SU-DHL-6 (cell line): ENCODE results near the gene FUOM.

Source experiments
- H2AFZ ChIP-seq: fragments of 200-600 bp; sonication (generic); 2 replicates; pipeline ENCODE4 v1.6.1; 2014; ENCODE audit warnings: low read depth, mild to moderate bottlenecking, moderate library complexity, mixed read lengths, antibody characterized with exemption, low read length; ENCODE audit not compliant: severe bottlenecking
- H3F3A ChIP-seq: fragments of 200-600 bp; shearing (Covaris generic); 2 replicates; pipeline ENCODE4 v1.6.0; 2016; ENCODE audit warnings: antibody characterized with exemption, mild to moderate bottlenecking; ENCODE audit not compliant: insufficient read depth
- H3K27ac ChIP-seq: fragments of 200-600 bp; sonication (generic); 2 replicates; pipeline ENCODE4 v1.5.1; 2016; ENCODE audit warnings: low read depth, mild to moderate bottlenecking, low read length, moderate library complexity, mixed read lengths
- H3K27me3 ChIP-seq: fragments of 200-600 bp; sonication (generic), shearing (Covaris generic); 2 replicates; pipeline ENCODE4 v1.6.0; 2014; ENCODE audit warnings: mild to moderate bottlenecking, low read length
- H3K36me3 ChIP-seq: fragments of 200-600 bp; sonication (generic); 2 replicates; pipeline ENCODE4 v1.6.1; 2014; ENCODE audit warnings: mild to moderate bottlenecking, low read length, mixed read lengths
- H3K4me2 ChIP-seq: fragments of 300-600, 200-600 bp; shearing (Covaris generic), sonication (generic); 2 replicates; pipeline ENCODE4 v1.6.0; 2014; ENCODE audit warnings: low read length, low read depth, mild to moderate bottlenecking; ENCODE audit not compliant: poor library complexity, severe bottlenecking
- H3K4me3 ChIP-seq: fragments of 200-600 bp; sonication (generic); 2 replicates; pipeline ENCODE4 v1.5.1; 2014; ENCODE audit warnings: antibody characterized with exemption, low read length, mild to moderate bottlenecking, mixed read lengths; ENCODE audit not compliant: insufficient read depth, poor library complexity, severe bottlenecking
- H3K79me2 ChIP-seq: fragments of 200-600 bp; sonication (generic); 2 replicates; pipeline ENCODE4 v1.6.1; 2014; ENCODE audit warnings: mild to moderate bottlenecking, low read length, moderate library complexity; ENCODE audit not compliant: insufficient read depth
- H3K9ac ChIP-seq: fragments of 200-600 bp; sonication (generic); 2 replicates; pipeline ENCODE4 v1.7.0; 2014; ENCODE audit warnings: mild to moderate bottlenecking, low read length
- H3K9me2 ChIP-seq: fragments of 200-600 bp; sonication (generic); replicated peaks from 2 replicates; pipeline ENCODE4 v1.6.1; 2014; ENCODE audit warnings: low read length; ENCODE audit not compliant: insufficient read depth
- H3K9me3 ChIP-seq: fragments of 200-600 bp; sonication (generic); 2 replicates; pipeline ENCODE4 v1.6.1; 2014; ENCODE audit warnings: low read length, mixed read lengths; ENCODE audit not compliant: insufficient read depth
- H4K20me1 ChIP-seq: fragments of 200-600 bp; sonication (generic); 2 replicates; pipeline ENCODE4 v1.6.1; 2014; ENCODE audit warnings: low read depth, mild to moderate bottlenecking, antibody characterized with exemption, low read length, moderate library complexity, mixed read lengths
- EZH2phosphoT487 ChIP-seq: fragments of 200-600 bp; sonication (generic), shearing (Covaris generic); conservative IDR thresholded peaks from 2 replicates; pipeline ENCODE4 v1.6.1; 2018; ENCODE audit warnings: mild to moderate bottlenecking, antibody characterized with exemption, low read length, moderate library complexity, mixed read lengths
- TF ChIP-seq, protein P1 (sequence below): fragments of 200-600 bp; sonication (generic); IDR thresholded peaks from one replicate; pipeline ENCODE4 v1.5.1; 2017; ENCODE audit warnings: antibody characterized with exemption, mild to moderate bottlenecking, low read length, moderate library complexity; ENCODE audit not compliant: insufficient read depth, poor library complexity, severe bottlenecking

Gene FUOM

DNA sequence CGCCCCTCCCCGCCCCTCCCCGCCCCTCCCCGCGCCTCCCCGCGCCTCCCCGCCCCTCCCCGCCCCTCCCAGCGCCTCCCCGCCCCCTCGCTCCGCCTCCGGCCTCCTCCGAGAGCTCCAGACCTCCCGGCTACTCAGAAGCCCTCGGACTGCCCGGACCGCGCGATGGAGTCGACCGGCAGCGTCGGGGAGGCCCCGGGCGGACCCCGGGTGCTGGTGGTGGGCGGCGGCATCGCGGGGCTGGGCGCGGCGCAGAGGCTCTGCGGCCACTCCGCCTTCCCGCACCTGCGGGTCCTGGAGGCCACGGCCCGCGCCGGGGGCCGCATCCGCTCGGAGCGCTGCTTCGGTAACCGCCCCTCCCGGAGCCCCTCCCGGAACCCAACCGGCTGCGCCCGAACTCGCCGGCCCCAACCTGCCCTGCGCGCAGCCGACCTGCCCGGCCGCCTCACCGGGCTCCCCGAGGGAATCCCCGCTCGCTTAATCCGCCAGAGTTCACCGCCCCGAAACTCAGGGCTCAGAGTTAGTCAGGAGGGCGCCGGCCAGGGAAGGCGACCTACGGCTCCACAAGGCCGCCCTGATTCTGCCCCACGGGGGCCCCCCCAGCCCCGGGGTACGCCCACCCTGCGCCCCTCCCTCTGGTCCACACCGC is 21.5 kb upstream of the FUOM start, which contains the start of gene PAOX:
Gene PAOX, plus strand, starts transcription at position 111 of the 649 bp plus-strand sequence. Its CDS starts 55 bp downstream, at position 166.
- Histone ChIP-seq H4K20me1 (no peaks in the 10 kb centered on the region), H3K4me2 (peak within 1 kb of the TSS; percentile 96), H3K4me3 (peak within 1 kb of the TSS; percentile 76), H2AFZ (peak within 1 kb of the TSS; percentile 98), H3K9me3 (no peaks in the 10 kb centered on the region), H3F3A (peaks cover 5% of the 10 kb centered on the region), H3K79me2 (no peaks in the 10 kb centered on the region), H3K27me3 (no peaks in the 10 kb centered on the region), H3K9me2 (no peaks in the 10 kb centered on the region), H3K36me3 (no peaks in the 10 kb centered on the region), H3K27ac (no peak within 1 kb of the TSS), H3K9ac (peak within 1 kb of the TSS; percentile 64)
- TF ChIP-seq, protein P1, sequence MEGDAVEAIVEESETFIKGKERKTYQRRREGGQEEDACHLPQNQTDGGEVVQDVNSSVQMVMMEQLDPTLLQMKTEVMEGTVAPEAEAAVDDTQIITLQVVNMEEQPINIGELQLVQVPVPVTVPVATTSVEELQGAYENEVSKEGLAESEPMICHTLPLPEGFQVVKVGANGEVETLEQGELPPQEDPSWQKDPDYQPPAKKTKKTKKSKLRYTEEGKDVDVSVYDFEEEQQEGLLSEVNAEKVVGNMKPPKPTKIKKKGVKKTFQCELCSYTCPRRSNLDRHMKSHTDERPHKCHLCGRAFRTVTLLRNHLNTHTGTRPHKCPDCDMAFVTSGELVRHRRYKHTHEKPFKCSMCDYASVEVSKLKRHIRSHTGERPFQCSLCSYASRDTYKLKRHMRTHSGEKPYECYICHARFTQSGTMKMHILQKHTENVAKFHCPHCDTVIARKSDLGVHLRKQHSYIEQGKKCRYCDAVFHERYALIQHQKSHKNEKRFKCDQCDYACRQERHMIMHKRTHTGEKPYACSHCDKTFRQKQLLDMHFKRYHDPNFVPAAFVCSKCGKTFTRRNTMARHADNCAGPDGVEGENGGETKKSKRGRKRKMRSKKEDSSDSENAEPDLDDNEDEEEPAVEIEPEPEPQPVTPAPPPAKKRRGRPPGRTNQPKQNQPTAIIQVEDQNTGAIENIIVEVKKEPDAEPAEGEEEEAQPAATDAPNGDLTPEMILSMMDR = no peak
- TF ChIP-seq EZH2phosphoT487 = no peak

DNA sequence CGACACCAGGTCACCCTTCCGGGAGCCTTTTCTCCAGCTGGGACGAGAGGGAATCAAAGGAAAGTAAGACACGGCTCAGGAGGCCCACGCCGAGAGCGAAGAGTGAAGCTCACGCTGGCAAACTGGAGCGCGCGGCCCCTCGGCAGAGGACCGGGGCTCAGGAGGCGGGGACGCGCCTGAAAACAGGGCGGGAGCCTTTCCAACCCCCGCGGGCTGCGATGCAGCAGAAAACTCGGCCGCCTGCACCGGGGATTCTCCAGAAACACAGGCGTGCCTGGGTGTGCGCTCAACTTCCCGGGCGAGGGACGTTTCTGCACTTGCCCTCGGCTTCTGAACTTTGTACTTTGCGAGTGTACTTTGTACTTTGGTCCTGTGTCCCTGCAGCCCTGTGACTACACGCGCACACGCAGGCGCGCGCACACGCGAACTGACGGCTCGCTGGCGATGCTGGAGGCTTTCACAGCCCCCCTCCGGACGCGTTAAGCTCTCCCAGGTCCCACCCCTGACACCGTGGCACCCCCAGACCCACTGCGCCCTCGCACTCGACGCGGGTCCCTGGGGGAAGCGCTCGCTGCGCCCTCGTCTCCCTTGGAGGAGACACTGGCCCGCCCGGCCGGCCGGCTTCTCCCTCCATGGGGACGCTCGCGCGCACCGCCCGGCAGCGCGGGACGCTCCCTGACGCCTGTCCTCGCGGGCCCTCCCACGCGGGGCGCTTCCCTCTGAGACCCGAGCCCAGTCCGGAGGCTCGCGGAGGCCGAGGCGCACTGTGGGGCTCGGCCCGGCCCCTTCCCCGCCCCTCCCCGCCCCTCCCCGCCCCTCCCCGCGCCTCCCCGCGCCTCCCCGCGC is 20.7 kb upstream of the FUOM start:
- no peak overlapping the region for H3K27ac ChIP-seq
- H3K9ac ChIP-seq = peak overlapping the region; percentile 64
- H3K27me3 ChIP-seq = no peaks in the 10 kb centered on the region
- no peaks in the 10 kb centered on the region for H4K20me1 ChIP-seq
- H3K9me2 ChIP-seq = no peaks in the 10 kb centered on the region
- H3K4me2 ChIP-seq = peak overlapping the region; percentile 96
- H3F3A ChIP-seq = peaks cover 5% of the 10 kb centered on the region
- TF ChIP-seq EZH2phosphoT487 = no peak
- TF ChIP-seq, protein P1 = no peak
- H3K4me3 ChIP-seq = peak overlapping the region; percentile 76
- H2AFZ ChIP-seq = peak overlapping the region; percentile 98
- no peaks in the 10 kb centered on the region for H3K9me3 ChIP-seq
- H3K36me3 ChIP-seq = no peaks in the 10 kb centered on the region
- H3K79me2 ChIP-seq = no peaks in the 10 kb centered on the region

DNA sequence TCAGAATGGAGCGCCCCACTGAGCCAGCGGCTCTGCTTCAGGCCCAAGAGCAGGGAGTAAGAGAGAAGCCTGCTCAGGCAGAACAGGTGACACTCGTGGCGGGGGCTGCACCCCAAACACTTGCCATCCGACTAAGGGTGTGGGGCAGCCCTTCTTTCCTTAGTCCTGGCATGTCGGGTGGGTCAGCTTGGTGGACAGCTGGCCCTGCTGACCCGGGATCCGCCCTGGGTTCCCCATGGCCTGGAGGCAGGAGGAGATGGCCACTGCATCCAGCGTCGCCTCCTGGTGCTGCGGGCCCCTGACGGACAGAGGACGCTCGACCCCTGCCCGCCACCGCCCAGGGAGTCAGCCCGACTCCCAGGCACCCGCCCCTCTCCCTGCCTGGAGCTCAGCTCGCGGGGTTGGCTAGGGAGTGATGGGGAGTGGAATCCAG is 20.0 kb upstream of the FUOM start:
- H4K20me1 ChIP-seq = no peaks in the 10 kb centered on the region
- H3K27ac ChIP-seq = no peak overlapping the region
- no peaks in the 10 kb centered on the region for H3K9me2 ChIP-seq
- no peaks in the 10 kb centered on the region for H3K9me3 ChIP-seq
- H3K4me3 ChIP-seq = peak overlapping the region; percentile 76
- peak overlapping the region; percentile 96 for H3K4me2 ChIP-seq
- peaks cover 5% of the 10 kb centered on the region for H3F3A ChIP-seq
- TF ChIP-seq, protein P1 = no peak
- no peak for TF ChIP-seq EZH2phosphoT487
- H3K9ac ChIP-seq = peak overlapping the region; percentile 64
- peak overlapping the region; percentile 98 for H2AFZ ChIP-seq
- no peaks in the 10 kb centered on the region for H3K36me3 ChIP-seq
- H3K27me3 ChIP-seq = no peaks in the 10 kb centered on the region
- H3K79me2 ChIP-seq = no peaks in the 10 kb centered on the region
